Right lobe of liver (tissue), 4 donors: Measurements from ENCODE around the gene CAPN12.

Source experiments
- POLR2A ChIP-seq: fragments of 450-650 bp; IDR thresholded peaks from one replicate; pipeline ENCODE4 v1.6.1; 2017; ENCODE audit warnings: antibody characterized with exemption, mild to moderate bottlenecking
- TF ChIP-seq, protein P1 (sequence below), 4 donors: fragments of 200-600 bp in 3 of 4; fragments of 450-650 bp in 1 of 4; IDR thresholded peaks; one replicate each; pipeline versions ENCODE4 v1.5.1 to v1.8.0; 2016 to 2022; ENCODE audit warnings: antibody characterized with exemption in 4 of 4, mild to moderate bottlenecking in 2 of 4
- donor health status: DM: no; HTN: no; CAD: no.
- donor health status: DM: no; HTN: no; CAD: no.
- donor health status: DM: no; HTN: yes; CAD: no.

DNA sequence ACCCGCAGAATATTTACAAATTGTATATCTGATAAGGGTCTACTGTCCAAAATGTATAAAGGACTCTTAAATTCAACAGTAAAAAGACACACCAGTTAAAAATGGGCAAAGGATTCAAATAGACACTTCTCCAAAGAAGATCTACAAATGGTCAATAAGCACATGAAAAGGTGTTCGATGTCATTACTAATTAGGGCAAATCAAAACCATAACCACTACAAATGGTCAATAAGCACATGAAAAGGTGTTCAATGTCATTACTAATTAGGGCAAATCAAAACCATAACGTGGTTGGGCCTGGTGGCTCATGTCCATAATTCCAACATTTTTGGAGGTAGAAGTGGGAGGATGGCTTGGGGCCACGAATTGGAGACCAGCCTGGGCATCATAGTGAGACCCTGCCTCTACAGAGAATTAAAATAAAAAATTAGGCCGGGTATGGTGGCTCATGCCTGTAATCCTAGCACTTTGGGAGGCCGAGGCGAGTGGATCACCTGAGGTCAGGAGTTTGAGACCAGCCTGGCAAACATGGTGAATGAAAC lies 56.4 kb downstream of the CAPN12 start:
- TF ChIP-seq, protein P1, sequence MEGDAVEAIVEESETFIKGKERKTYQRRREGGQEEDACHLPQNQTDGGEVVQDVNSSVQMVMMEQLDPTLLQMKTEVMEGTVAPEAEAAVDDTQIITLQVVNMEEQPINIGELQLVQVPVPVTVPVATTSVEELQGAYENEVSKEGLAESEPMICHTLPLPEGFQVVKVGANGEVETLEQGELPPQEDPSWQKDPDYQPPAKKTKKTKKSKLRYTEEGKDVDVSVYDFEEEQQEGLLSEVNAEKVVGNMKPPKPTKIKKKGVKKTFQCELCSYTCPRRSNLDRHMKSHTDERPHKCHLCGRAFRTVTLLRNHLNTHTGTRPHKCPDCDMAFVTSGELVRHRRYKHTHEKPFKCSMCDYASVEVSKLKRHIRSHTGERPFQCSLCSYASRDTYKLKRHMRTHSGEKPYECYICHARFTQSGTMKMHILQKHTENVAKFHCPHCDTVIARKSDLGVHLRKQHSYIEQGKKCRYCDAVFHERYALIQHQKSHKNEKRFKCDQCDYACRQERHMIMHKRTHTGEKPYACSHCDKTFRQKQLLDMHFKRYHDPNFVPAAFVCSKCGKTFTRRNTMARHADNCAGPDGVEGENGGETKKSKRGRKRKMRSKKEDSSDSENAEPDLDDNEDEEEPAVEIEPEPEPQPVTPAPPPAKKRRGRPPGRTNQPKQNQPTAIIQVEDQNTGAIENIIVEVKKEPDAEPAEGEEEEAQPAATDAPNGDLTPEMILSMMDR (IDR thresholded peaks at IDR 0.05), result no peak
- no peak for TF ChIP-seq POLR2A
